GM23338 (cell line): ENCODE data around the gene GABBR1.

ENCODE experiments used
- CTCF ChIP-seq, 2 experiments: fragments of 200-600 bp in 1 of 2; sonication (generic) in 1 of 2; conservative IDR thresholded peaks; 2 replicates each; pipeline versions ENCODE4 v1.5.1 to v1.6.1; 2016 to 2017; ENCODE audit warnings: antibody characterized with exemption in 2 of 2, low read depth in 2 of 2, mild to moderate bottlenecking in 2 of 2, moderate library complexity in 1 of 2
- EZH2 ChIP-seq: fragments of 200-600 bp; sonication (generic); IDR thresholded peaks from one replicate; pipeline ENCODE4 v1.8.0; 2017; ENCODE audit warnings: antibody characterized with exemption, mild to moderate bottlenecking, low read depth; ENCODE audit not compliant: unreplicated experiment
- NANOG ChIP-seq: IDR thresholded peaks from 2 replicates; pipeline ENCODE4 v1.6.1; 2016; ENCODE audit warnings: antibody characterized with exemption, borderline replicate concordance
- POLR2AphosphoS5 ChIP-seq: IDR thresholded peaks from 2 replicates; pipeline ENCODE4 v1.6.1; 2016; ENCODE audit warnings: antibody characterized with exemption, low read depth
- REST ChIP-seq: IDR thresholded peaks from one replicate; pipeline ENCODE4 v1.6.1; 2018; ENCODE audit warnings: antibody characterized with exemption; ENCODE audit not compliant: unreplicated experiment

GRCh38 chr6:29631209-29631810 lies 1.7 kb downstream of the GABBR1 start:
- no peak for TF ChIP-seq CTCF (conservative IDR thresholded peaks at IDR 0.05; ENCODE audit: low read depth in 2 of 2)
- TF ChIP-seq EZH2 = no peak
- no peak for TF ChIP-seq NANOG
- no peak for TF ChIP-seq POLR2AphosphoS5
- no peak for TF ChIP-seq REST
